Chondrocyte (in vitro differentiated cells): ENCODE data around the gene SGCA. TPM values are rescaled to one million over a fixed set of nuclear protein-coding genes. Genes with fewer than 3 reads are reported as not detected.

Experiments used
- DNase-seq: peaks from one replicate; pipeline ENCODE4 v3.0.0; 2021; ENCODE audit warnings: mixed read lengths, low spot score
- H3K27ac Mint-ChIP-seq: one replicate; pipeline ENCODE4 v1.8.0; 2021; ENCODE audit warnings: mild to moderate bottlenecking, moderate library complexity, mixed read lengths; ENCODE audit not compliant: unreplicated experiment
- H3K27me3 Mint-ChIP-seq: 2 replicates; pipeline ENCODE4 v1.8.0; 2021; ENCODE audit warnings: low read depth, mixed read lengths
- H3K36me3 Mint-ChIP-seq: 2 replicates; pipeline ENCODE4 v1.8.0; 2021; ENCODE audit warnings: low read depth, mixed read lengths
- H3K4me1 Mint-ChIP-seq: 2 replicates; pipeline ENCODE4 v1.8.0; 2021; ENCODE audit warnings: low read depth, mild to moderate bottlenecking, mixed read lengths
- H3K4me3 Mint-ChIP-seq: one replicate; pipeline ENCODE4 v1.8.0; 2021; ENCODE audit warnings: mild to moderate bottlenecking, moderate library complexity, mixed read lengths; ENCODE audit not compliant: unreplicated experiment
- H3K9me3 Mint-ChIP-seq: 2 replicates; pipeline ENCODE4 v1.8.0; 2021; ENCODE audit warnings: low read depth, mixed read lengths
- CTCF ChIP-seq: fragments of 200-600 bp; sonication (generic); IDR thresholded peaks from 2 replicates; pipeline ENCODE4 v1.5.0; 2021; ENCODE audit warnings: antibody characterized with exemption, mild to moderate bottlenecking, moderate library complexity
- total RNA-seq: library from RNA; stranded (reverse); gene quantifications from 3 replicates; pipeline ENCODE4 v1.2.1, GENCODE V29; 2021

The SGCA gene
- total RNA-seq, 1 donor from 2014 or later, result 1.3 TPM

DNA sequence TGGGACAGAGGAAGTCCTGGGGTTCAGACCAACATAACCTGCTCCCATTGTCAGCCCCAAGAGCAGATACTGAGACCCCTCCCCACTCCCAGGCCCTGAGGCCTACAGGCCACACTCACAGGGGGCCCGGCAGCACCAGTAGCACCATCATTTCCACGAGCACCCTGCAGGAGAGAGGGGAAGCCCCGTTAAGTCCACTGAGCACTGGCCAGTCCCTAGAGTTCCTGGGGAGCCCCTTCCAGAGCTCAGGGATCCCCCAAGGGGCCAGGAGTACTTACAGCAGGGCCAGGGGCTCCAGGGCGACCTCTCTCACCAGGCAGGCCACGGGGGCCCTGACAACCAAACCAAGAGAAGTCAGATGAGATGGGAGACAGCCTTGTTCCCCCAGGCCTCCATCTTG, 30.2 kb downstream of the SGCA start:
- no peak for TF ChIP-seq CTCF
- Mint-ChIP-seq H3K27me3 (no peaks in the 10 kb centered on the region), H3K4me3 (peak overlapping the region; percentile 99), H3K27ac (peak overlapping the region; percentile 95), H3K9me3 (no peaks in the 10 kb centered on the region), H3K36me3 (peaks cover 78% of the 10 kb centered on the region), H3K4me1 (peaks cover 76% of the 10 kb centered on the region)
- DNase-seq, result peak; percentile 91

GRCh38 chr17:50196826-50197225, 31.0 kb downstream of the SGCA start:
- Mint-ChIP-seq H3K9me3 (no peaks in the 10 kb centered on the region), H3K27ac (peak overlapping the region; percentile 95), H3K4me3 (peak overlapping the region; percentile 99), H3K36me3 (peaks cover 80% of the 10 kb centered on the region), H3K27me3 (no peaks in the 10 kb centered on the region), H3K4me1 (peaks cover 73% of the 10 kb centered on the region)
- peak; percentile 68 for DNase-seq
- no peak for TF ChIP-seq CTCF

DNA sequence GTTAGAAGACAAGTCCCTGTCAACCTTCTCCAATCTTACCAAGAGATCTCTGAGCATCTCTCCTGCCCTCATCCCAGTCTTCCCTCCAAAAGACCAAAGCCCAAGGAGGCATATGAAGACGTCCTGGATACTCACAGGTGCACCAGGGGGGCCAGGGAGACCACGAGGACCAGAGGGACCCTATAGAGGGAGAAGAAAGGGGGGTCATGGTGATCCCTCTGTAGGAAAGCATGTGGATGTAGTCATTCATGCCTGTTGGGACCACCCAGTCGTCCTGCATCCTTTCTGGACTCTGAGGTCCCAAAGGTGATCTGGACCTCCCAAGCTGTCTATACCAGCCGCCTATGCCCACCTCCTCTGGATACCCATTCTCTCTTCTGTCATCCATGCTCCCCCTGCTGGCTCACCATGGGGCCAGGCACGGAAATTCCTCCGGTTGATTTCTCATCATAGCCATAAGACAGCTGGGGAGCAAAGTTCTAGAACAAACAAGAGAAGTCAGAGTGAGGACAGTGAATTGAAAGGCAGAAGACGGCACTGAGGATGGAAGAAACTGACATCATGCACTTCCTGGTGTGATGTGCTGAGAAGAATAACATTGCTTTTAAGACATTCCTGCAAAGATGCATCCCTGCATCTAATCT, 32.3 kb downstream of the SGCA start:
- Mint-ChIP-seq H3K27me3 (no peaks in the 10 kb centered on the region), H3K36me3 (peaks cover 70% of the 10 kb centered on the region), H3K27ac (peak overlapping the region; percentile 95), H3K4me1 (peaks cover 73% of the 10 kb centered on the region), H3K9me3 (no peaks in the 10 kb centered on the region), H3K4me3 (peak overlapping the region; percentile 99)
- peak; percentile 56 for DNase-seq
- TF ChIP-seq CTCF, result peak; percentile 78

DNA sequence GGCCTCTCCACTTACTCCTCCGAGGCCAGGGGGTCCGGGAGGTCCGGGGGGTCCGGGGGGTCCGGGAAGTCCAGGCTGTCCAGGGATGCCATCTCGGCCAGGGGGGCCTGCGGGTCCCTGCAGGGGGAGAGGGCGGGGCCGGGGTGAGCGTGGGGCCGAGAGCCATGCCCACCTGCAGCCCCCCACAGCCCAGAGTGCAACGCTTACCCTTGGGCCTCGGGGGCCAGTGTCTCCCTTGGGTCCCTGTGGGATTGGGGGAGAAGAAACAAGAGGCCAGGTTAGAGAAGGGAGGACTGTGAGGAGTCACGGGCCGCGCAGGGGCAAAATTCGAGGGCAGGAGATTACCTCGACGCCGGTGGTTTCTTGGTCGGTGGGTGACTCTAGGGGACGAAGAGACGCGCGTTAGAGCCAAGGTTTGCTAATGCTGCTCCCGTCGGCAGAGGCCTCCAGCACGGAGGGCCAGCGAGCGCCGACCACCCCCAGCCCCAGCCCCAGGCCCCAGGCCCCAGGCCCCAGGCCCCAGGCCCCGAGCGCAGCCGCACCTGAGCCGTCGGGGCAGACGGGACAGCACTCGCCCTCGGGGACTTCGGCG, 33.5 kb downstream of the SGCA start:
- DNase-seq, result peak; percentile 93
- H3K36me3 Mint-ChIP-seq, result peaks cover 58% of the 10 kb centered on the region
- peak overlapping the region; percentile 99 for H3K4me3 Mint-ChIP-seq
- H3K27me3 Mint-ChIP-seq, result no peaks in the 10 kb centered on the region
- peak overlapping the region; percentile 100 for H3K27ac Mint-ChIP-seq
- TF ChIP-seq CTCF, result no peak
- no peaks in the 10 kb centered on the region for H3K9me3 Mint-ChIP-seq
- peaks cover 73% of the 10 kb centered on the region for H3K4me1 Mint-ChIP-seq

GRCh38 chr17:50199803-50200456, 34.1 kb downstream of the SGCA start:
- H3K27ac Mint-ChIP-seq, result peak overlapping the region; percentile 100
- H3K27me3 Mint-ChIP-seq, result no peaks in the 10 kb centered on the region
- H3K4me3 Mint-ChIP-seq, result peak overlapping the region; percentile 99
- no peaks in the 10 kb centered on the region for H3K9me3 Mint-ChIP-seq
- no peak for TF ChIP-seq CTCF
- peaks cover 57% of the 10 kb centered on the region for H3K36me3 Mint-ChIP-seq
- peaks cover 76% of the 10 kb centered on the region for H3K4me1 Mint-ChIP-seq
- DNase-seq, result peak; percentile 94
